PC-3 (cell line): Measurements from ENCODE around the gene MBD3L5.

ENCODE experiments used
- CTCF ChIP-seq: fragments of 300-600 bp; sonication (generic); conservative IDR thresholded peaks from 2 replicates; pipeline ENCODE4 v1.5.1; 2017; ENCODE audit warnings: antibody characterized with exemption, low read depth, mild to moderate bottlenecking, low read length
- EZH2 ChIP-seq: fragments of 300-600 bp; sonication (generic); IDR thresholded peaks from one replicate; pipeline ENCODE4 v1.6.1; 2017; ENCODE audit warnings: antibody characterized with exemption, mild to moderate bottlenecking, low read length; ENCODE audit not compliant: unreplicated experiment
- EZH2phosphoT487 ChIP-seq: fragments of 300-600 bp; sonication (generic); IDR thresholded peaks from 2 replicates; pipeline ENCODE4 v1.6.1; 2018; ENCODE audit warnings: mild to moderate bottlenecking, antibody characterized with exemption, low read length, borderline replicate concordance

- TF ChIP-seq EZH2 (no peak), CTCF (no peak), EZH2phosphoT487 (no peak)
Measured at GRCh38 chr19:7078008-7078407, 47.6 kb downstream of the MBD3L5 start.
